Measurements from ENCODE around the gene ZCCHC4.
"Not testable (repeated sequence)": the region's sequence is repeated elsewhere in the genome, so short reads cannot be mapped to it uniquely, and the experiment has no call there.

Gene ZCCHC4

DNA sequence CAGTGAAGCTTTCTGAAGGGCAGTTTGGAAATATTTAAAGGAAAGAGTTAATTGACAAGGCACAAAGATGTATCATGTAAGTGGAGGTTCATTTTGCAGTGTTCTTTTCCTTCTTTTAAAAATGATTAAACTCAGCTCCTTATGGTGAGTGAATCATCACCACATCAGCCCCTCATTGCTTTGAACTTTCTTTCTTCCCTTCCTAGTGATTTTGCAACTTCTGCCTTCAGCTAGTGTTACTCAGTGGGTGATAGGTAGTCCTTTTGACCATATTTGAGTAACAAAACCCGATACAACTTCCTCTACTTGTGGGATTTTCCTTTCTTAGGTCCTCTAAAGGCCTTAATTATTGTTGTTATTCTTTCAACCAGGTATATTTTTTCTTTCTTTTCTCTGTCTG, 8.2 kb downstream of the ZCCHC4 start:
- DNase-seq (ENCODE audit: low read depth in 2 of 2), result no peak

DNA sequence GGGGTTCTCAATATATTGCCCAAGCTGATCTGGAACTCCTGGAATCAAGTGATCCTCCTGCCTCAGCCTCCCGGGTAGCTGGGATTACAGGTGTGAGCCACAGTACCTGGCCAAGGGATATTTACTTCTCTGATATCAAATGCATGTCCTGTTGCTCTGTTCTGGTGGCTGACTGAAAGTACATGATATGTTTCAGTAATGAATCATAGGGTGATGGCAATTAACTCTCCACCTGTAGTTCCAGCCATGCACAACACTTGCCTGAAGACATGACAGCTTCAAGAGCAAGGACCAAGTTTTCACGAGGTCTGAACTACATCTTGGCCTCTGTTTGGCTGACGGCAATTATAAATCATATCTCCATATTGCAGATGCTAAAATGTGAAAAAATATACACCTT, 9.1 kb downstream of the ZCCHC4 start:
- no peak for DNase-seq (ENCODE audit: low read depth in 2 of 2)

DNA sequence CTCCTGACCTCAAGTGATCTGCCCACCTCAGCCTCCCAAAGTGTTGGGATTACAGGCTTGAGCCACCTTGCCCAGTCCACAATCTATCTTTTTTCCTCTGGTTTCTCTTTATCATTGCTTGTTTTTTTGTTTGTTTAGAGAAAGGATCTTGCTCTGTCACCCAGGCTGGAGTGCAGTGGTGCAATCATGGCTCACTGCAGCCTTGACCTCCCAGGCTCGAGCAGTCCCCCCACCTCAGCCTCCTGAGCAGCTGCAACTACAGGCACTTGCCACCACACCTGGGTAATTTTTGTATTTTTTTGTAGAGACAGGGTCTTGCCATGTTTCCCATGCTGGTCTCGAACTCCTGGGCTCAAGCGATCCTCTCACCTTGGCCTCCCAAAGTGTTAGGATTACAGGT, 15.9 kb downstream of the ZCCHC4 start:
- not testable (repeated sequence) for DNase-seq (ENCODE audit: low read depth in 2 of 2)

DNA sequence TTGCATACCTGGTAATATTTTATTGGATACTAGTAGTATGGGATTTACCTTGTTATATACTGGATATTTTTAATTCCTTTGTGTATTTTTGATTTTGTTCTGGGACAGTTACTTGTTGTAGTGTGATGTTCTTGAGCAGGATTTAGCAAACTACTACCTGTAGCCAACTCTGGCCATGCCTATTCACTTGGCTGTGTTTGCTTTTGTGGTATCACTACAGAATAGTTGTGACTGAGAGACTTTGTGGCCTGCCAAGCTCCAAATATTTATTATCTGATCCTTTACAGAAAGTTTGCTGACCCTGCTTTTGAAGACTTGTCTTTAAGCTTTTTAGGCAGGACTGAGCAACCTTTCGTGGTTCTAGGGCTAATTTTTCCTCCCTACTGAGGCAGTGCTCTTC, 17.8 kb downstream of the ZCCHC4 start:
- no peak for DNase-seq (ENCODE audit: low read depth in 2 of 2)

DNA sequence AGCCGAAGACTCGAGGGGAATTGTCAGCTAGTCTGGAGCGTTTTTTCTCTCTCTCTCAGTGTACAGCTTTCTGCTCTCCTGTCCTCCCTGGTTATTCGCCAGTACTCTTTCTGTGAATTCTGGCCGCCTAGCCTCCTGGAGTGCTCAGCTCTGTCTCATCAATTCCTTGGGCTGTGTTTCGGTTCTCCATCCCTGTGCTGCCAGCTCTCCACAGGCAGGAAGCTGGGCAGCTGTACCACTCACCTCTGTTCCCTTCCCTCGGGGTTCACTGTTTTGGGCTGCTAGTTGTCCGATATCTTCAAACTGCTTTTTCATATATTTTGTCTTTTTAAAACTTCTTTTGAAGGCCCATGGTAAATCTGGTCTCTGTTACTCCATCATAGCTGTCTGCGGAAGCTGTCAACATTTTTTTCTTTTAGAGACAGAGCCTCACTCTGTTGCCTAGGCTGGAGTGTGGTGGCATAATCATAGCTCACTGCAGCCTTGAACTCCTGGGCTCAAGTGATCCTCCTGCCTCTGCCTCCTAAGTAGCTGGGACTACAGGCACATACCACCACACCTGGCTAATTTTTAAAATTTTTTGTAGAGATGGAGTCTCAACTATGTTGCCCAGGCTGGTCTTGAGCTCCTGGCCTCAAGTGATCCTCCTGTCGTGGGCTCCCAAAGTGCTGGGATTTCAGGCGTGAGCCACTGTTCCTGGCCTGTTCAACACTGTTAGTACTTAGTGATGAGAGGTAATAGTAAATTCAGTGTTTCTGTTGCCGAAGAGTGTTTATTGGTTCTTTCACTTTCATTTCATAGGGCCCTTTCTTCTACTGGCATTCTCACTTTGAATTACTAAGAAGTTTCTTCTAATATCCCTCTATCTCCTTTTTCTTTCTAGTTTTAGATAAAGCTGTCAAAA, 18.6 kb downstream of the ZCCHC4 start:
- DNase-seq (ENCODE audit: low read depth in 2 of 2), result no peak

DNA sequence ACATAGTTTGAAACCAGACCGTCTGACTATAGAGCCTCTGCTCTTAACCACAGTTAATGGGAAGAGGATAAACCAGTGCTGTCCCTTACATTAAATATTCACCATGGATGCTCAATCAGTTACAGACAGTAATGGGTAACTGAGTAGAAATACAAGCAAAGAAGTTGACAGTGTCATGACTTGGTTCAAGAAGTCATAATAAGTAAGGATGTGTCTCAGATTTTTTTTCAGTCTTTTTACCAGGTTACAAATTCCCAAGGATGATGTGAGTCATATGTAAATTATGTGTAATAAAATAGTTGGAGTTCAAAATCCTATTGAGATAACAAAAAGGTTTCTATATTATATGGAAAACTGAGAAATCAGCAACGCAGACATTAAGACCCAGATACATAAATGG, 31.1 kb downstream of the ZCCHC4 start:
- no peak for DNase-seq (ENCODE audit: low read depth in 2 of 2)

DNA sequence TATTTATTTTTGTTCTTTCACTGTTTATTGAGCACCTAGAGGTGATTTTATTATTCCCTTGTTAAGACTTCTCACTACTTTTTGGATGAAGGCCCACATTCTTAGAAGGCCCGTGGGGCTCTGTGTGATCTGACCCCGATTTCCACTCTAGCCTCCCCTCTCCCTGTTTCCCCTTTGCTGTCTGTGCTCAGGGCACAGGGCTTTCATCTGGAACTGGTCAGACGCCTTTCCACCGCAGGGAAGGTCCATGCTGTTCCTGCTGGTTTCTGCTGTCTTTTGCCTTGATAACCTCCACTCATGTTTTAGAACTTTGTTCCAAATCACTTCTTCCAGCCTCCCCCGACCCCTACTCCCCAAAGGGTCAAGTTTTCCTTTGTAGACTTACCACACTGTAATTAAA, 33.2 kb downstream of the ZCCHC4 start:
- no peak for DNase-seq (ENCODE audit: low read depth in 2 of 2)

DNA sequence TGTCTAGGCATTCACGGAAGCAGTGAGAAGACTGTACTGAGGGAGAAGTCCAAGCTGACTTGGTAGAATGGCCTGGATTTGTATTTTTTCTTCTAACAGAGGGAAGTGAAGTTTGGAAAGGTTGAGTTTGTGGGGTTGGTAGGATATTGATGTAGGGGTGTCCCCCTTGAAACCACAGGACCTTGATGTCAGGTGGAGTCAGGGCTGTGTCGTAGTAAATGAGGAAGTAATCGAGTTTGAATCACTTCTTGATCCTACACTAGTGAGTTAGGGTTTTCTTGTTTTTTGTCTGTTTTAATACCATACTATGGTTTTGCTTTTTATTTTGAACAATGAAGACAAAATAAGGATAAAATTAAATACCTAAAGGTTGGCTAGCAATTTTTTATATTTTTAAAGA, 34.3 kb downstream of the ZCCHC4 start:
- DNase-seq (ENCODE audit: low read depth in 2 of 2), result no peak

DNA sequence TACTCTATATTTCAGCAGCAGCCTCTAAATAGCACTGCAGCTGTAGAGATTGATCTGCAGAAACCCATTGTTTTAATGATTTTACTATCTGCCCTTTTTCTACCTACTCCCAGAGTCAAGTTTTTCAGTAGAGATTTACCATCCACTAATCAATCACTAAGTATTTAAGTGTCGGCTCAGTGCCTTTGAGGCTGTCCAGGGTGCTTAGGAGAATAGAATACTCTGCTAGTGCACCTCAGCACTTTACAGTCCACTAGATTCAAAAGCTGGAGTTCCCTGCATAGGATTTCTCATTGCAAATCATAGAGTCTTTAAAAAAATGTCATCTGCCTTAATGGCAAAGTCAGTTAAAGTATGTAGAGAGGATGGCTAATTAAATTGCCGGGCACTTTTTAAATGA, 34.9 kb downstream of the ZCCHC4 start:
- DNase-seq (ENCODE audit: low read depth in 2 of 2), result no peak

DNA sequence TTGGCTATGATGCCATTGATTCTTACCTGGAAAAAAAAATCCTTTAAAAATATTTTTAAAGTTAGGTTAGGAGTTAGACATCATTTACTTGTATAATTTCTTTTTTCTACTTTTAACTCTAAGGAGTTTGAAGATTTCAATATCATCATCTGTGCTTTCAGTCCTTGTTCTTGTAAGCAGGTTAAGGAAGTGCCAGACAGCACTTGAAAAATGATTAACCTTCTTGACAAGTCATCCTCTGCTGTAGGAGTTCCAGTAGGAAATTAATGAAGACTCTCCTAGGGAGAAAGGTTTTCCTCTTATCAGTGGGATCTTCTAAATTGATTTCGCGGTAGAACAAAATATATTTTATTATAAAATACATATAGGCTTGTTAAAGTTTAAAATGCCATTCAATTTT, 35.4 kb downstream of the ZCCHC4 start:
- no peak for DNase-seq (ENCODE audit: low read depth in 2 of 2)

DNA sequence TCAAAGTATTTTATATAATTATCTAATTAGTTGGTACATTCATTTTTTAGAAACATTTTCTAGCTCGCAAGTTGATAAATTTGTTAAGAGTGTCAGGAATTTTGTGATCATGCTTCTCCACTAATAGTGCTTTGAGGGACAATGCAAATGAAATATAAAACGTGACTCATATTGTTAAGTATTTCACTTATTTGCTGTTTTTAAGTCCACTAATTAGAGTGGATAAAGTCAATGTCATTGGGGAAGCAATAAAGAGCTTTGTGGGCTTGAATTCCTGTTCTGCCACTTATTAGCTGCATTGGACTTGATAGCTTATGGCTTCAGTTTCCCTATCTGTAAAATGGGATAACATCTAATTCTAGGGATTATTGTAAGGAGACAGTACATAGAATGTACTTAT, 38.0 kb downstream of the ZCCHC4 start:
- no peak for DNase-seq (ENCODE audit: low read depth in 2 of 2)

DNA sequence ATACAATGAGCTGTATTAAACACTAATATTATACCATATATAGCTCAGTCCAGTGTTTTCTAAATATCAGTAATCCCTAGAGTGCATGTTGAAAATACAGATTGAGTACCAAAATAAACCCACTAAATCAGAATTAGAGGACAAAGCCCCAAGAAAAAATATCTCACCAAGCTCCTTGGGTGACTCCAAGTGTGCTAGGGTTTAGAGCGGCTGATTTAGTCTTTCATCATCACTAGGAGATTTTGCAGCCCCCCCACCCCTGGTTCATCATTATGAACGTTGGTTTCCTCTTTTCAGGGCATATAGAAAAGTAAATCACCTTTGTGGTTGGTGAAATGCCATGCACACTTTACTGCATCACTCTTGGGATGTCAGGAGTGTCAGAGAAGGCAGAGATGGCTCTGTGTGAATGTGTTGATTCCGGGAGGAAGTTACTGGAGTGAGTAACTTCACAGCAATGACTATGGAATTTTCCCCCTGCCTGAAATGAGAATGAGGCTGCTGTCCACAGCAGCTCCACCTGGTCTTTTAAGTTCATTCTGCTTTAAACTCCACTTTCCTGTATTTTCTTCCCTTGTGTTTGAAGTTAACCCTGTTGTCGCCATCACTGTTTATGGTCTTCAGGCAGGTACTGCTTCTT, 39.3 kb downstream of the ZCCHC4 start:
- no peak for DNase-seq (ENCODE audit: low read depth in 2 of 2)

DNA sequence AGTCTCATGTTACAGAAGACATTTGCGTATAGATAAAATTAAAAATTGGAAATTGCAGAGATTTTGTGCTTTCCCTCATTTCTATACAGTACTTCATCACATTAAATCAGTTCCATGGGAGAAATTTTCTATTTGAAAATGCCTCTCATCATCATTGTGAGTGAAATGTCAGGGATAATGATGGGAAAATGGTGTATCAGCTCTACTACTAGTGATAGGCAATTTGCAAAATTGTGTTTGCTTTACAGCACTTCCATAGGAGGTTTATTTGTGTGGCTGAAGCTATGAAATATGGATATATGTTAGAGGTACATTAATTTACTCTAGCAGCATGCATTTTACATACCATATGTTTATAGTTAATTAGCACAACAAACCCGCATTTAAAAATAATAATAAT, 43.5 kb downstream of the ZCCHC4 start:
- no peak for DNase-seq (ENCODE audit: low read depth in 2 of 2)

DNA sequence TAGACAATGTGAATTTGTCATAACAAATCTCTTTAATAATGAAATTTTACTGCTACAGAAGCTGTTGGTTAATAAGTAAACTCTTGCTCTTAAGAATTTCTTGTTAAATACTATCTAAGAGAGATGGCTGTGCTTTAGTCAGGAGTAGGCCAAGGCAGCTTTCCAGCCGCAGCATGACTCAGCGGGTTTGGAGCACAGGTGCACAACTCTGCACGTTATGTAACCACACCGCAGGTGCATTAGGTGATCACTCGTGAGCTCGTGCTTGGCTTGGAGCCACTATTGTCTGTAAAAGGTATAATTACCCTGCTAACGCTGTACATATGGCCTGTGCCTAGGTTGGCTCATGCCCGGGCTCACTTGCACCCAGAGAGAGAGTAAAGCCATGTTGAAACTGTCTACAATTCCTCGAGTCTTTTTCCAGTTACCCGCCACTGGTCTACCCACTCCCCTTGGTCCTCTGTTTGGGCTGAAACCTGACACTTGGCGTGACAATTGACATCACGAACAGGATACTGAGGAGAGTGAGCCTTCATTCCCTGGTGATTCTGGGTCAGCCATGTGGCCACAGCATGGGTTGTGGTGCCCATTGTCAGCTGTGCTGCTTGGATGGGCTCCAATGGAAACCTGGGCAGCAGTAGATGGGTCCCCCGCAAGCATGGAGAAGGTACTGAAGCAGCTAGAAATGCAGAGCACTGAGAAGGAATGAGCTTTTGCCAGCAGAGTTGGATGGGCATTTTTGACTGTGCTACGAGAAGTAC, 46.1 kb downstream of the ZCCHC4 start:
- no peak for DNase-seq (ENCODE audit: low read depth in 2 of 2)

DNA sequence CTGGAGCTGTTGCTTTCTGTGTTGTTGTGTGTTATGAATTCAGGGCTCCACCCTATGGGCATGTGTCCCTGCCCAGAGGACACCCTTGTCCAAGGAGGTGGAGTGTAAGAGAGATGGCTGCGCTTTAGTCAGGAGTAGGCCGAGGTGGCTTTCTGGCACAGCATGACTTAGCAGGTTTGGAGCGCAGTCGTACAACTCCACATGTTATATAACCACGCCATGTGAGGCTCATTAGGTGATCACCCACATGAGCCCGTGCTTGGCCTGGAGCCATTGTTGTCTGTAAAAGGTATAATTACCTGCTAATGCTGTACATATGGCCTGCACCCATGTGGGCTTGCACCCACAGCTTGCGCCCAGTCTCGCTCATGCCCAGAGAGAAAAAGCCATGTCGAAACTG, 48.7 kb downstream of the ZCCHC4 start:
- DNase-seq (ENCODE audit: low read depth in 2 of 2), result no peak

DNA sequence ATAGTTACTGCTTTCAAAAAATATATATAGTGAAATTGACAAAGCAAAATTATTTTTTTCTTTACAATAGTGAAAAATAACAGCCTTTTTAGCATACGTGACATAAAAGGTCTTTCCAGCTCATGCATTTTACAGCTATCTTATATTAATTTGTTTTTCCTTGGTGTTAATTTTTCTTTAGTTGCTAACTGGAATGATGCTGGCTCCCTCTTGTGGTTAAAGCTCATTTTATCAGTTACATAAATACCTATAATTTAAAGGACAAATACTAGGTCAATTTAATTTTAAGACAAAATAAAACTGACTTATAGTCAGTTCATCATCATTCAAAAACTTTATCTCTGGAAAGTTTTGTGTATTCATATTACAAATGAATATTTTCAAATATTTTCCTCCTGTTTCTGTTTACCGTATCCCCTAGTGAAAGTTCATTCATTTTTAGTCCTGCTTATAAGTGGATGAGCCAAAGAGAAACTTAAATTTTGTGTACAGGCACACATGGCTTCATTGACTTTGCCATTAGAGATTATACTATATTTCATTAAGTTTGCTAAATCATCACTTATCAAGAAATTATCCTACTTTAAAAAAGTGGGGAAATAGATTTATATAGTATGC, 54.5 kb downstream of the ZCCHC4 start:
- DNase-seq (ENCODE audit: low read depth in 2 of 2), result no peak

DNA sequence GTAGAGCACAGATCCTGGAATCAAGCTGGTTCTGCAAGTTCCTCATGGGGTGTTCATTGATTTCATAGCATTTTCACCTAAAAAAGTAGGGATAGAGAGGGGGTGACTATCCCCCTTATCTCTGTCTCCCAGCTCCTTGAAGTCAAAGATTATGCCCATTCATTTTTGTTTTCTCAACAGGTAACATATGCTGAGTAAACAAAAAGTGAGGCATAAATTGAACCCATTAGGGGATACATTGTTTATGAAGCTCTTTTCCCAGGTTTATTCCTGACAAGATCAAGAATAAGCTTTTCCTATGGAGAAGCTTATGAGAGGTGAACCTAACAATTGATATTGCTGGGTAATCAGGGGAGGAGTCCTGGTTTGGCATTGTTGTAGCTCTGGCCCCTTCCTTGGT, 55.3 kb downstream of the ZCCHC4 start:
- DNase-seq (ENCODE audit: low read depth in 2 of 2), result no peak

DNA sequence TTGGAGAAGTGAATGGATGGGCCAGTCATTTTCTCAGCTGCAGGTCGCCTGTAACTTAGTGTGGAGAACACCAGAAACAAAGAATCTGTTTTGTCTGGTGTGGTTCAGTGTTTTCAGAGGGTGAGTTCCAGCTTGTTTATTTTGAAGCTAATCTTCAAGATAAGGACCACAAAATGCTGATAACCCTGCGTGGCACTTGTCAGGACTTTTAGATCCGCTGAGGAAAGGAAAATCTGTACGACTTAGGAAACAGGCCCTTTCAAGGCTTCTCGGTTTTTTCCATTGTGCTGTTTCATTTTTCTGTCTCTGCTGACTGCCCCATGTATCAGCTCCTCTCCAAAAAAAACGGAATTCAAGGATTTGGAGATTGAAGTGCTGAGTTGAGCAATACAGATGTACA, 55.7 kb downstream of the ZCCHC4 start:
- DNase-seq (ENCODE audit: low read depth in 2 of 2), result no peak

DNA sequence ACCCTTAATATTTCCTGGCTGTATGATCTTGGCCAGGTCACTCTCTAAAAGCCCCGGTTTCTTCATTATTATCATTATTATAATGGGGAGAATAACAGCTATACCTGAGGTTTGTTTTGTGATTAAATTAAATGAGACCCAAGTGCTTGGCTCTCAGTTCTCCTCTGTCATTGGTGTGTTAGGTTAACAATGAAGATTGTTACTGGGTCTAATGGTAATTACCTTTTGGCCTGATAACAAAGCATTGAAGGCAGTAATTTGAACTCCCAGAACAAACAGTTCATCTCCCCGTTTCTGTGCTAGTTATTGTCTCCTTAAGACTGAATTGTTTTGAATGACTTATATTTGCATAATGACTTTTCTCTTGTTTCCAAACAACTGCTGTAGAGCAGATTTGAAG, 57.7 kb downstream of the ZCCHC4 start:
- no peak for DNase-seq (ENCODE audit: low read depth in 2 of 2)

DNA sequence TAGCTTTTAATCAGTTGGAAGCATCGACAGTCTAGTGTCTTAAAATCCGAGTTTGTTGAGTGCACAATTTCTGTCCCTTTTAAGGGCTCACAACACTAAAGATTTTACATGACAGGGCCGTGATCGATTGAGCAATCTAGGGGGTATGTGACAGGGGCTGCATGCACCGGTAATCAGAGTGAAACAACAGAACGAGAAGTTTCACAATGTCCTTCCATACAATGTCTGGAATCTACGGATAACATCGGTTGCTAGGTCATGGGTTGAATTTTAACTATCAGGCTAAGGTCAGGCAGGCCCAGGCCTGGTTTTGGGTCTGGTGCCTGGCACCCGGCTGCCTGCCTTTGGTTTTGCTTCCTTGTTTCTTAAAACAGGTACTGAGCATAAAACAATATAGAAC, 60.0 kb downstream of the ZCCHC4 start:
- DNase-seq (ENCODE audit: low read depth in 2 of 2), result not testable (repeated sequence)

DNA sequence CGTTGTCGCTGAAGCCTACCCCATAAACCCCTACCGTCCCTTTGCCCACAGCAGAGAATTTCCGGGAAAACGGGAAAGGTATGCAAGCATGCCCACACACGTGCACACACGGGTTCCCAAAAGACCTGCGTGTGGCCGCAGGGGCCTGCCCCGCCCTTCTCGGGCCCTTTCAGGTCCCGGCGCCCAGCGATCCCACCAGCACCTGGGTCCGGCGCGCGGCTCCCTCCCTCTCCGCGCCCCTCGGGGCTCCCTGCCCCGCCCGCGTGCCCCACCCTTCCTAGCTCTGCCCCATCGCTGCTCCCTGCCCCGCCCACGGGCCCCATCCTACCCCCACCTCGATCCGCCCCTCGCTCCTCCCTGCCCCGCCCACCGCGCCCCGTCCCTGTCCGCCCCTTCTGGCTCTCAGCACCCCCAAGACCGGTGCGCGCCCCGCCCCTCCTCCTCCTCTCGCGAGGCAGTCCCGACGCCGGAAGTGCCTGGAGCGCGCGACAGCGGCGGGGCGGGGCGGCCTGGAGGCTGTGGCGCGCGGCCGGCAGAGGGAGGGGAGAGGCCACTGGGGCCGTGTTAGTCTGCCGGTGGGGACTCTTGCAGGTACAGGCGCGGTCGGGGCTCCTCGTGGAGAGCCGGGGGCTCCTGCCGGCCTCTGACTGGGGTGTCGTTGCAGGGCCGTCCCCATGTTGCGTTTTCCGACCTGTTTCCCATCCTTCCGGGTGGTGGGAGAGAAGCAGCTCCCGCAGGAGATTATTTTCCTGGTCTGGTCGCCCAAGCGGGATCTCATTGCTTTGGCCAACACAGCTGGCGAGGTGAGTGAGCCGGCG, 64.4 kb downstream of the ZCCHC4 start, which contains the start of gene ANAPC4:
ANAPC4 (plus strand) TSS at position 510 of the 818 bp plus-strand sequence; CDS start at position 675, 165 bp downstream.
- DNase-seq (ENCODE audit: low read depth in 2 of 2), result peak; percentile 96 to 97
